Adrenal gland (tissue), 5 donors: ENCODE data around the gene MSANTD2.

Experiments
- CTCF ChIP-seq, 6 experiments: fragments of 450-650 bp in 4 of 6; fragments of 200-600 bp in 2 of 6; sonication (generic) in 1 of 6; IDR thresholded peaks; 1 replicate in 5 of 6; 2 replicates in 1 of 6; pipeline versions ENCODE4 v1.5.1 to v1.8.0; 2016 to 2021; ENCODE audit warnings: antibody characterized with exemption in 6 of 6, mild to moderate bottlenecking in 2 of 6, moderate library complexity in 1 of 6
- POLR2A ChIP-seq, 2 donors: fragments of 450-650 bp; IDR thresholded peaks; one replicate each; pipeline ENCODE4 v1.6.1; 2017; ENCODE audit warnings: antibody characterized with exemption in 2 of 2, mild to moderate bottlenecking in 2 of 2, moderate library complexity in 1 of 2
- donor health status: DM: no; HTN: no; CAD: no.

DNA sequence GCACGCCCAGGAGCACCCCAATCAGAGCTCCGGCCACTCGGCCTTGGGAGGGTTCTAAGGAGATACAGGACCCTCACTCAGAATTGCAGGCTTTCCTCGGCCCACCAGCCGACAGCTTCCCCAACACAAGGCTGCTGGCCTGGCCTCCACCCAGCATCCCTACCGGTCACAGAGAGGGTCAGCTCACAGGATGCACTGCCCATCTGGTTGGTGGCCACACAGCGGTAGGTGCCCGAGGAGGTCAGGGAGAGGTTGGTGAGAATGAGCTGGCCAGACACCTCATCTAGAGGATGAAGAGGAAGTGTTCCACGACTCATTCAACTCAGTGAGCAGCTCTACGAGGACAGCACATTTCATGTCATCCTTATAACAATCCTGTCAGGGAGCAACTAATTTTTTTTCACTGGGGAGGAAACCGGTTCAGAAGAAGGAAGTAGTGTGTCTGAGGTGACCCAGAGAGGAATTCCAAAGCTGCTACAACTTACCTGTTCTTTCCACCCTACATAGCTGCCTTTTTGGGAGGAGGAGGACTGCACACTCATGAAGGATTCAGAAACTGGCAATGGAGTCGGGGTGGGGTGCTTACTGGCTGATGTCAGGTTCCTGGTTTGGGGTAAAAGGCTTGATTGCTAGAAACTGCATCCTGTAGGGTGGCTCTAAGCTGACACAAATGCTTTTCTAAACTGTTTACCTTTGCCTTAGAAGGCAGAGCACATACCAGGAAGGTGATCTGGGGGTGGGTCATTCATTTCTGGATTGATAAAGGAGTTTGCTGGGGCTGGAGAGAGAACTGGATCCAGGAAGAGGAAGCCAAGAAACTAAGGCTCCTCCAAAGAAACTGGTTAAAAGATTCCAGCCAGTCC is 51.5 kb downstream of the MSANTD2 start:
- TF ChIP-seq CTCF (IDR thresholded peaks at IDR 0.05) = no peak
- TF ChIP-seq POLR2A (IDR thresholded peaks at IDR 0.05) = no peak
